ENCODE results near the gene REELD1.

REELD1 gene

DNA sequence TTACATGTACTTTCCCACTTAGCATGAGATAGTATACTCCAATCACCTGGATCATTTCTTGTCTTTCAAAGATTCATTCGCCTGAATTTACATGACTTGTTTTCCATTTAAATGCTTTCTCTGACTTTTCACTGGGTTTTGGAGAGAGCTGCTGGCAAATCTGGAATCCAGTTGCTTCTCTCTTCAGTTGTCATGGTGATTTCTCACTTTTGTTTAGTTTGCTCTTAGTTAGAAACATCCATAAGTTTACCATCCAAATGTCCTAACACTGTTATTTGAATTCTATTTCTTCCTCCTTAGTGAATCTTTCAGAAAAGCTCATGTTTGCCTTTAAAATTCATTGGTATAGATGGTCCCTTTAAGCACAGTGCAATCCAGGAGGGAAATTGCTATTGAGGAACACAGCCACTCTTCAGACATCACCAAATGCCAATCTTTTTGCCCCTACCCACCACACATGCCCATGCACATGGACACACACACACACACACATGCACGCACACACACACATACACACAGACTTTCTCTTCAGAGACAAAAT is 51.7 kb downstream of the REELD1 start:
- DNase-seq (ENCODE audit: extremely low read depth in 1 of 2, low read depth in 1 of 2), result no peak

DNA sequence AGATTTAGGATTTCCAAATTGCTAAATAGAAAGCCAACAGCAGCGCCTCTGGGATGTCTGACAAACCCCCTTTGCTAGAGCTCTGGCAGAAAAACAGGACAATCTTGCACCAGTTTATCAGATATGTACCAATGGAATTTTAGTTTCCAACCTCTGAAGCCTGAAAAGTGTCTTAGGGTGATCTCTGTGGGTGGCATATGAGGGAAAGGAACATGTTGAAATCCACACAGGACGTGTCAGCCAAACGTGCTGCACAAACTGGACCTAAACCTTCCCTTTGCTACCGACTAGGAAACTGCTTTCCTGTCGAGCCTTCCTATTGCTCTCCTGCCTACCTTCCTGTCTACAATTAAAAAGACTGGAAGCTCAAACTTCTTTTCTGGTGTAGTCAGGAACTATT is 53.5 kb downstream of the REELD1 start:
- no peak for DNase-seq (ENCODE audit: extremely low read depth in 1 of 2, low read depth in 1 of 2)

DNA sequence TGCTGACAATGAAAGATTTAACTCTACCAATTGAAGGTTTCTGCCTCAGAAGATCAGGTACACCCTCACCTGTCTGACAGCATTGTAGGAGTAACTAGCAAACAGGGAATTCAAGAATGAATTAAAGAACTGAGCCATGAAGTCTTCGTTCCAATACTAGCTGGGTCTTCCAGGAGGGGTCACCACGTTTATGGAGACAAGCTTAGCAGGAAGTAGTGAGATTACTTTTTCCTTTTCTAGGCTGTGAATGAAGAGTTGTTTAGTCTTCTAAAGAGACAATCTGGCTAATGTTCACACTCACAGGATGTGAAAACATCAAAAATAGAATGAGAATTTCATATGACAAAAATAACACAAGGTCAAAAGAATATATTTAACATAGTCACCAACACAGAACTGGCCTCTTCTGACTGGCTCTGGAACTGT is 54.9 kb downstream of the REELD1 start:
- no peak for DNase-seq (ENCODE audit: extremely low read depth in 1 of 2, low read depth in 1 of 2)

DNA sequence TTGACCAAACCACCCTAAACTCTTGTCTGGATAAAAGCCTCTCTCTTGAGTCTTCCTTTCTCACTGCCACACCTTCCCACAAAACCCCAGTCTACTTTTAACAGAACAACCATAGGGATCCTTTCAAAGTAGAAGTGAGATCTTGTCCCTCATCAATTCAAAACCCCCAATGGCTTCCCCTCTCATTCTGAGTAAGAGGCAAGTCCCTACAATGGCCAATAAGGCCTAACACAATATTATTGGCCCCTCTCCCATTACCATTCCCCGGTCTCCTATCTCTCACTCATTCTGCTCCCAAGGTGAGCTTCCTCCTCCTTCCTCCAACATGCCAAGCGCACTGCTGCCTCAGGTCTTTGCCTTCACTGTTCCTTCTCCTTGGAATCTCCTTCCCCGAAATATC is 57.1 kb downstream of the REELD1 start:
- DNase-seq (ENCODE audit: extremely low read depth in 1 of 2, low read depth in 1 of 2), result no peak

DNA sequence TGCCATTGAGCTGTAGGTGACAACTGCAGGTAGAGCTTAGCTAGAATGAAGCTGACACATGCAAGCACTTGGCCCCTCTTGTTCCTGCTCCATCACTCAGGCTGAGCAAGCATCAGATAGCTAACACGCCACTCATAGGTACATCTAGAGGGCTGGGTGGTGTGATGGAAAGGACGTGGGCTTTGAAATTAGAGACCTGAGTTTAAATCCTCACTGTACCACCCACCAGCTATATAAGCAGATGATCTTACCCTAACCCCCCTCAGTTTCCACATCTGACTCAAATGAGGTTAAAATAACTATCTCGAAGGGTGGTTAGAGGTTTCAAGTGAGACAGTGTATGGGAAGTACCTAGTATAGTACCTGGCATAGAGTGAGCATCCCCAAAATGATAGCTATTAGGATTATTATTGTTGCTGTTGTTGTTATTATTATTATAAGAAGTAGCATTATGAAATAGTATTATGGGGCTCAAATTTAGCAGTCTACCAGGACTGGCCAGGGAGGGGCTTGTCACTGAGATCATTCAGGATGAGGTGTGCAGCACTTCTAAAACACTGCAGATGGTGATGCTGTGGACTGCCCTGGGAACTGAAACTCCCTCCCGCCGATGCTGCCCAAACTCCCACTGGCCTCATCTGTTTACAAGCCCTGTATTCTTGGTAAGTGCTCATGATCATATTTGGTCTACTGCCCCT is 59.0 kb downstream of the REELD1 start:
- no peak for DNase-seq (ENCODE audit: extremely low read depth in 1 of 2, low read depth in 1 of 2)

DNA sequence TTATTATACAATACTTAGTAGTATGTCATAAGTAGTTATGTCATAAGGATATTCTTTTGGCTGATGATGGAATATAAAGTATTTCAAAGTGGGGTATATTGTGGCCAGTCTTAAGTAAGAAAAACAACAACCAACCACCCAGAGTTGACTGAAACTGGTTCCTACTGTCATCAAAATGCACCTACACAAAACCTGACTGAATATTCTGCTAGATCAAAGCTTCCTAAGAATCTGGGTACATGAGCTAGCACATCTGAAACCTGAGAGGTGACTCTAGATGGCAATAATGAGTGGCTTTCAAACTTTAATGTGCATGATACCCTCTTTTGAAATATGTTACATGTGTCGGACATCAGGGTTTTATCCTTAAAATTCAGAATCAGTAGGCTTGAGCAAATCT is 60.4 kb downstream of the REELD1 start:
- no peak for DNase-seq (ENCODE audit: extremely low read depth in 1 of 2, low read depth in 1 of 2)

DNA sequence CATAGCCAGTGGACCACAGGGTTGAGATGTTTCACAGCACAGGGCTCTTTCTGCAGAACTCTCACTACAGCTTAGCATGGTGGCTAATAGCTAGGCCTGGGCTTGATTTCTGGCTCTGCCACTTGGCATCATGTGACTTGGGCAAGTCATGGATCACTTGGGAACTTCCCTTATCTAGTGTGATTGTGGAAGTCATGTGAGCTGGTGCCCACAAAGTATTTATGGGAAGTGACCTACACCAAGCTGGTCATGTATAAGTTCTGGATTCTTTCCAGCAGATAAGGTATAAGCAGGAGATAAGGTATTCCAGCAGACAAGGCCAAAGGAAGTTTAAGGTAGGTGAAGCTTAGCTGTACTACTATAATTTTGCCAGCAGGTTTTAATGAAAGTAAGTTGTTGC is 61.0 kb downstream of the REELD1 start:
- DNase-seq (ENCODE audit: extremely low read depth in 1 of 2, low read depth in 1 of 2), result no peak

DNA sequence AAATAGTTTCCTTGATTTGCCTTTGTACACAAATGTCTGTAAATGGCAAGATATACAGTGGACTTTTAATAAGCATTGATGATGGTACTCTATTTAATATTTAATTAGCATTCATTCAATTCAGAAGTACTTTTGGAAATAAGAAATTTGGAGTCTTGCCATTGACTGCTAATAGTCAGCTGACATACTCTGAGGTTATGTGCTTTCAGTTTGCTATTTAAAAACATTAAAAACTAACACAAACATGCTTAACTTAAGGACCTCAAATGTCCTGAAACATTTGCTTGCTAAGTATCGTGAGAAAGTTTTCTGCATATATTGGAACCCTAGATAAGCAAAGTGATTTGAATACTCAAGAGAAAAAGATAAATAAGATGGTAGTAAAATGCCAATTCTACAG is 64.6 kb downstream of the REELD1 start:
- no peak for DNase-seq (ENCODE audit: extremely low read depth in 1 of 2, low read depth in 1 of 2)
